Activated T-cell treated with anti-CD3 and anti-CD28 coated beads for 1 hour (primary cell): ENCODE results near the gene SNX27.
"Not testable (repeated sequence)": the region's sequence is repeated elsewhere in the genome, so short reads cannot be mapped to it uniquely, and the experiment has no call there.

ENCODE experiments used
- DNase-seq: peaks from one replicate; pipeline ENCODE4 v3.0.0-alpha.2; 2020; ENCODE audit warnings: low read depth

SNX27 gene

GRCh38 chr1:151604291-151604690 is 7.6 kb upstream of the SNX27 start:
- no peak for DNase-seq

- no peak for DNase-seq
Observed at GRCh38 chr1:151606384-151606783, 5.5 kb upstream of the SNX27 start.

GRCh38 chr1:151606857-151607256 is 5.0 kb upstream of the SNX27 start:
- no peak for DNase-seq

- DNase-seq: no peak
Observed at GRCh38 chr1:151610142-151610541, 1.7 kb upstream of the SNX27 start.

- DNase-seq: no peak
Observed at GRCh38 chr1:151611288-151611790, 511 bp upstream of the SNX27 start.

- peak; percentile 2 for DNase-seq
Observed at GRCh38 chr1:151612501-151613281, 841 bp downstream of the SNX27 start.

- DNase-seq: no peak
Observed at GRCh38 chr1:151613282-151613780, 1.5 kb downstream of the SNX27 start.

GRCh38 chr1:151615711-151616504 is 4.1 kb downstream of the SNX27 start:
- DNase-seq: no peak

GRCh38 chr1:151616505-151616849 is 4.6 kb downstream of the SNX27 start:
- DNase-seq: no peak

- DNase-seq: no peak
Observed at GRCh38 chr1:151618003-151618402, 6.2 kb downstream of the SNX27 start.

GRCh38 chr1:151618470-151618869 is 6.6 kb downstream of the SNX27 start:
- DNase-seq: no peak

GRCh38 chr1:151618996-151619395 is 7.1 kb downstream of the SNX27 start:
- DNase-seq: not testable (repeated sequence)

GRCh38 chr1:151619489-151620093 is 7.7 kb downstream of the SNX27 start:
- DNase-seq: no peak

- no peak for DNase-seq
Observed at GRCh38 chr1:151620286-151620685, 8.4 kb downstream of the SNX27 start.

- DNase-seq: no peak
Observed at GRCh38 chr1:151621351-151621750, 9.5 kb downstream of the SNX27 start.

- DNase-seq: no peak
Observed at GRCh38 chr1:151624783-151625182, 12.9 kb downstream of the SNX27 start.

GRCh38 chr1:151626740-151627334 is 15.0 kb downstream of the SNX27 start:
- DNase-seq: no peak

GRCh38 chr1:151629278-151629677 is 17.4 kb downstream of the SNX27 start:
- no peak for DNase-seq

- DNase-seq: no peak
Observed at GRCh38 chr1:151635479-151636072, 23.7 kb downstream of the SNX27 start.

GRCh38 chr1:151638074-151638775 is 26.4 kb downstream of the SNX27 start:
- DNase-seq: no peak

GRCh38 chr1:151638812-151639211 is 27.0 kb downstream of the SNX27 start:
- no peak for DNase-seq
